ENCODE data around the gene RECQL5.
"Not testable (repeated sequence)": the region's sequence is repeated elsewhere in the genome, so short reads cannot be mapped to it uniquely, and the experiment has no call there.

The RECQL5 gene

DNA sequence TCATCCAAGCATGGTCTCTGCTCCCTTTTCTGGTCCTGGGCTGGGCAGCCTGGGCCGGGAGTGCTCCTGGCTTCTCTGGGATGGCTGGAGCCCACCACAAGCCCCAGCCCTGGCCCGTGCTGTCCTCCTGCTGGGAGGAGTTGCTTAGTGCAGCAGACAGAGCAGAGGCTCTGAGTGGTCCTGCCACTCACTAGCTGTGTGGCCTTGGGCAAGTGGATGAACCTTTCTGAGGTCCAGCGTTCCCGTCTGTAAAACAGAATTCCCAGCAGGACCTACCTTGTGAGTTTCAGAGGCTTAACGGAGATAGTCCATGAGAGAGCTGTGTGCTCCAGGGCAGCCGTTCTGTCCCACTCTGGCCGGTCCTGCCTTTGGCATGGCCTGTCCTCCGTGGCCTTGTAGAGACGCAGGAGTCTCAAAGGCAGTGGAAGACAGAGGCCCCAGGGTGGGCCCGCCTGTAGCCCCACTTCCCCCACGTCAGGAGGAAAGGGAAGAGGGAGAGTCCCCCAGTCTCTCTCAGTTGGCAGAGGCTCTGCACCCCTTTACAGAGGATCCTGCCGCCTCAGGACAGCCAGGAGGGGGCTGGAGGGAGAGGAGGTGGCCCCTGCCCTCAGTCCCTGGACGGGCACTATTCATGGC, 71.6 kb downstream of the RECQL5 start:
- no peak overlapping the region for H3K4me2 ChIP-seq (ENCODE audit: insufficient read depth, low read length)
- DNase-seq (no peak), ATAC-seq (ENCODE audit: insufficient read depth, low read depth) (no peak)
- 0 out of 2 replicates have a peak, but pooled peaks cover 4% of the 10 kb centered on the region for H4K20me1 ChIP-seq (ENCODE audit: insufficient read depth, low read length)
- no peaks in the 10 kb centered on the region for H3K36me3 ChIP-seq (ENCODE audit: insufficient read depth, low read length)
- H3K9me3 ChIP-seq (ENCODE audit: insufficient read depth, low read length, severe bottlenecking) = no peaks in the 10 kb centered on the region
- H3K4me3 ChIP-seq (ENCODE audit: low read depth in 1 of 2, low read length in 2 of 2) = no peak overlapping the region
- no peak overlapping the region for H2AFZ ChIP-seq (ENCODE audit: low read depth, low read length)
- H3K79me2 ChIP-seq (ENCODE audit: insufficient read depth, low read length) = no peaks in the 10 kb centered on the region
- H3K27me3 ChIP-seq (ENCODE audit: insufficient read depth, low read length, poor library complexity) = no peaks in the 10 kb centered on the region
- TF ChIP-seq, protein P1, sequence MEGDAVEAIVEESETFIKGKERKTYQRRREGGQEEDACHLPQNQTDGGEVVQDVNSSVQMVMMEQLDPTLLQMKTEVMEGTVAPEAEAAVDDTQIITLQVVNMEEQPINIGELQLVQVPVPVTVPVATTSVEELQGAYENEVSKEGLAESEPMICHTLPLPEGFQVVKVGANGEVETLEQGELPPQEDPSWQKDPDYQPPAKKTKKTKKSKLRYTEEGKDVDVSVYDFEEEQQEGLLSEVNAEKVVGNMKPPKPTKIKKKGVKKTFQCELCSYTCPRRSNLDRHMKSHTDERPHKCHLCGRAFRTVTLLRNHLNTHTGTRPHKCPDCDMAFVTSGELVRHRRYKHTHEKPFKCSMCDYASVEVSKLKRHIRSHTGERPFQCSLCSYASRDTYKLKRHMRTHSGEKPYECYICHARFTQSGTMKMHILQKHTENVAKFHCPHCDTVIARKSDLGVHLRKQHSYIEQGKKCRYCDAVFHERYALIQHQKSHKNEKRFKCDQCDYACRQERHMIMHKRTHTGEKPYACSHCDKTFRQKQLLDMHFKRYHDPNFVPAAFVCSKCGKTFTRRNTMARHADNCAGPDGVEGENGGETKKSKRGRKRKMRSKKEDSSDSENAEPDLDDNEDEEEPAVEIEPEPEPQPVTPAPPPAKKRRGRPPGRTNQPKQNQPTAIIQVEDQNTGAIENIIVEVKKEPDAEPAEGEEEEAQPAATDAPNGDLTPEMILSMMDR (IDR thresholded peaks at IDR 0.05; ENCODE audit: borderline replicate concordance, extremely low read depth, low read length, poor library complexity, severe bottlenecking) = no peak
- no peak for TF ChIP-seq EZH2 (IDR thresholded peaks at IDR 0.05; ENCODE audit: borderline replicate concordance, low read depth, low read length, severe bottlenecking)
- no peak overlapping the region for H3K27ac ChIP-seq (ENCODE audit: low read length)
- H3K9ac ChIP-seq (ENCODE audit: low read depth, low read length) = no peak overlapping the region
- no peaks in the 10 kb centered on the region for H3K4me1 ChIP-seq (ENCODE audit: insufficient read depth, low read length)

DNA sequence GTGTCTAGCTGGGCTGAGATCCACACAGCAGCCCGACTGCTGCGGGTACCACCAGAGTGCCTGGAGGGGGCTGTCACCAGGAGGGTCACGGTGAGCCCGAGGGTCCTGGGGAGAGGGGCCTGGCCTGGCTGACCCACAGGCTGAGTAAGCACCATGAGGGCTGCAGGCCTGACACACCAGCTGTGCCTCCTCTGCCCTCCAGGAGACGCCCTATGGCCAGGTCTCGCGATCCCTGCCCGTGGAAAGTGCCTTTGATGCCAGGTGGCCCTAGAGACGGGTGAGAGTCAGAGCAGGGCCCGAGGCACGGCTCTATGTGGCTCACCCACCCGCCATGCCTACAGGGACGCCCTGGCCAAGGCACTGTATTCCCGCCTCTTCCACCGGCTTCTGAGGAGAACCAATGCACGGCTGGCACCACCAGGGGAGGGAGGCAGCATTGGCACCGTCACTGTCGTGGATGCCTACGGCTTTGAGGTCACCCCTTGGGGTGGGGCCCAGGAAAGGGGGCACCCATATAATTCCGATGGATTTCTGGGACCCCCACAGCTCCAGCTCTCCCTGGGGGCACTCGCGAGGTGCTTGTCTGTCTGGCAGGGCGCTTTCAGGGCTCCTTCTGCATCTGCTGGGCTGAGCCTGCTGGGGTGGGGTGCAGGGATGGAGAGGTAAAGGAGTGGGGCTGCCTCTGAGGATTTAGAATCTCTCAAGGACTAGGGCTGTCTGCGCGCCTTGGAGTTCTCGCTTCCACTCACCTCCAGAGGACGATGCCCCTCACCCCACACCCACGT, 72.3 kb downstream of the RECQL5 start:
- no peak for DNase-seq
- H2AFZ ChIP-seq (ENCODE audit: low read depth, low read length) = no peak overlapping the region
- no peaks in the 10 kb centered on the region for H3K79me2 ChIP-seq (ENCODE audit: insufficient read depth, low read length)
- TF ChIP-seq, protein P1 (IDR thresholded peaks at IDR 0.05; ENCODE audit: borderline replicate concordance, extremely low read depth, low read length, poor library complexity, severe bottlenecking) = no peak
- TF ChIP-seq EZH2 (IDR thresholded peaks at IDR 0.05; ENCODE audit: borderline replicate concordance, low read depth, low read length, severe bottlenecking) = no peak
- no peak overlapping the region for H3K27ac ChIP-seq (ENCODE audit: low read length)
- H3K4me1 ChIP-seq (ENCODE audit: insufficient read depth, low read length) = peaks cover 4% of the 10 kb centered on the region
- no peak overlapping the region for H3K9ac ChIP-seq (ENCODE audit: low read depth, low read length)
- no peak overlapping the region for H3K4me2 ChIP-seq (ENCODE audit: insufficient read depth, low read length)
- no peaks in the 10 kb centered on the region for H3K27me3 ChIP-seq (ENCODE audit: insufficient read depth, low read length, poor library complexity)
- no peaks in the 10 kb centered on the region for H3K36me3 ChIP-seq (ENCODE audit: insufficient read depth, low read length)
- H3K9me3 ChIP-seq (ENCODE audit: insufficient read depth, low read length, severe bottlenecking) = no peaks in the 10 kb centered on the region
- no peak for ATAC-seq (ENCODE audit: insufficient read depth, low read depth)
- H4K20me1 ChIP-seq (ENCODE audit: insufficient read depth, low read length) = 0 out of 2 replicates have a peak, but pooled peaks cover 4% of the 10 kb centered on the region
- no peak overlapping the region for H3K4me3 ChIP-seq (ENCODE audit: low read depth in 1 of 2, low read length in 2 of 2)

DNA sequence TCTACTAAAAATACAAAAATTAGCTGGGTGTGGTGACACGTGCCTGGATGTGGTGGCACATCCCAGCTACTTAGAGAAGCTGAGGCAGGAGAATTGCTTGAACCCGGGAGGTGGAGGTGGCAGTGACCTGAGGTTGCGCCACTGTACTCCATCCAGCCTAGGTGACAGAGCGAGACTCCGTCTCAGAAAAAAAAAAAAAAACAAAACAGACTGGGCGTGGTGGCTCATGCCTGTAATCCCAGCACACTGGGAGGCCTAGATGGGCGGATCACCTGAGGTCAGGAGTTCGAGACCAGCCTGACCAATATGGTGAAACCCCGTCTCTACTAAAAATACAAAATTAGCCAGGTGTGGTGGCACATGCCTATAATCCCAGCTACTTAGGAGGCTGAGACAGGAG, 73.5 kb downstream of the RECQL5 start:
- not testable (repeated sequence) for H3K9ac ChIP-seq (ENCODE audit: low read depth, low read length); H3K36me3 ChIP-seq (ENCODE audit: insufficient read depth, low read length); H3K27me3 ChIP-seq (ENCODE audit: insufficient read depth, low read length, poor library complexity); H3K4me3 ChIP-seq (ENCODE audit: low read depth in 1 of 2, low read length in 2 of 2); ATAC-seq (ENCODE audit: insufficient read depth, low read depth); H3K27ac ChIP-seq (ENCODE audit: low read length); H3K9me3 ChIP-seq (ENCODE audit: insufficient read depth, low read length, severe bottlenecking); H3K4me2 ChIP-seq (ENCODE audit: insufficient read depth, low read length); H2AFZ ChIP-seq (ENCODE audit: low read depth, low read length); H3K79me2 ChIP-seq (ENCODE audit: insufficient read depth, low read length); H4K20me1 ChIP-seq (ENCODE audit: insufficient read depth, low read length); DNase-seq
- peaks cover 14% of the 10 kb centered on the region for H3K4me1 ChIP-seq (ENCODE audit: insufficient read depth, low read length)

DNA sequence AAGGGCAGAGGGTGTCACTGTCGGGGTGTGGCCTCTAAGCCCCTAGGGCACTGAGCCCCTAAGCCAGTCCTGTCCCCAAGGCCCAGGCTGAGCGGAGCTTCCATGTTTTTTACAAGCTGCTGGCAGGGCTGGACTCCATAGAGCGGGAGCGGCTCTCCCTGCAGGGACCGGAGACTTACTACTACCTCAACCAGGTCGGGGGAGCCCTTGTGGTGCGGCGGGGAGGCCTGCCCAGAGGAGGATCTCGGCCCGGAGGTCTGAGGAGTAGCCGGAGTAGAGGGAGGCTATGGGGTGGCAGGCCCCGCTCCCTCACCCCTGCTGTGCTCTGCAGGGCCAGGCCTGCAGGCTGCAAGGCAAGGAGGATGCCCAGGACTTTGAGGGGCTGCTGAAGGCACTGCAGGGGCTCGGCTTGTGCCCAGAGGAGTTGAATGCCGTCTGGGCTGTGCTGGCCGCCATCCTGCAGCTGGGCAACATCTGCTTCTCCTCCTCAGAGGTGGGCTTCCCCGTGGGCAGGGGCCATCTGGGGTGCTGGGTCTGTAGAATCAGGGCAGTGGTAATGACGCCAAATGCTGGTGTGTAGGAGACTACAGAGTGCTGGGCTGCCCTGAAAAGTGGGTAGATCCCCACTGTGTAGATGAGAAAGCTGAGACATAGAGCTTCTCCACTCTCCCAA, 74.5 kb downstream of the RECQL5 start:
- H4K20me1 ChIP-seq (ENCODE audit: insufficient read depth, low read length) = 0 out of 2 replicates have a peak, but pooled peaks cover 4% of the 10 kb centered on the region
- H3K36me3 ChIP-seq (ENCODE audit: insufficient read depth, low read length) = no peaks in the 10 kb centered on the region
- ATAC-seq (ENCODE audit: insufficient read depth, low read depth) = no peak

More for the DNA sequence above, 74.5 kb downstream of the RECQL5 start:
- DNase-seq = no peak
- Histone ChIP-seq H3K4me1 (ENCODE audit: insufficient read depth, low read length) (peaks cover 21% of the 10 kb centered on the region), H3K27ac (ENCODE audit: low read length) (no peak overlapping the region), H2AFZ (ENCODE audit: low read depth, low read length) (no peak overlapping the region), H3K4me3 (ENCODE audit: low read depth in 1 of 2, low read length in 2 of 2) (no peak overlapping the region), H3K4me2 (ENCODE audit: insufficient read depth, low read length) (no peak overlapping the region), H3K79me2 (ENCODE audit: insufficient read depth, low read length) (no peaks in the 10 kb centered on the region), H3K9me3 (ENCODE audit: insufficient read depth, low read length, severe bottlenecking) (no peaks in the 10 kb centered on the region), H3K27me3 (ENCODE audit: insufficient read depth, low read length, poor library complexity) (peaks cover 13% of the 10 kb centered on the region), H3K9ac (ENCODE audit: low read depth, low read length) (no peak overlapping the region)
- TF ChIP-seq, protein P1 (IDR thresholded peaks at IDR 0.05; ENCODE audit: borderline replicate concordance, extremely low read depth, low read length, poor library complexity, severe bottlenecking) = no peak
- TF ChIP-seq EZH2 (IDR thresholded peaks at IDR 0.05; ENCODE audit: borderline replicate concordance, low read depth, low read length, severe bottlenecking) = no peak
